Measurements from ENCODE around the gene FBXL4.
"Not testable (repeated sequence)": the region's sequence is repeated elsewhere in the genome, so short reads cannot be mapped to it uniquely, and the experiment has no call there.

Gene FBXL4

GRCh38 chr6:98925831-98926230, 21.9 kb downstream of the FBXL4 start:
- H3K4me1 Mint-ChIP-seq, result peaks cover 14% of the 10 kb centered on the region
- no peaks in the 10 kb centered on the region for H3K9me3 Mint-ChIP-seq
- peak overlapping the region in 1 of 3 experiments; percentile 68 for H3K27ac Mint-ChIP-seq
- H3K36me3 Mint-ChIP-seq (ENCODE audit: low read depth), result peaks cover 37% of the 10 kb centered on the region
- H3K4me3 Mint-ChIP-seq, result no peak overlapping the region
- no peak for TF ChIP-seq CTCF (IDR thresholded peaks at IDR 0.05; ENCODE audit: unreplicated experiment in 3 of 3)
- no peaks in the 10 kb centered on the region for H3K27me3 Mint-ChIP-seq (ENCODE audit: low read depth)

- Mint-ChIP-seq H3K4me3 (peak overlapping the region in 1 of 3 experiments; percentile 25), H3K27me3 (ENCODE audit: low read depth) (no peaks in the 10 kb centered on the region), H3K4me1 (peaks cover 14% of the 10 kb centered on the region), H3K9me3 (no peaks in the 10 kb centered on the region), H3K27ac (peak overlapping the region in 2 of 3 experiments; percentile 49 to 61), H3K36me3 (ENCODE audit: low read depth) (peaks cover 32% of the 10 kb centered on the region)
- no peak for TF ChIP-seq CTCF (IDR thresholded peaks at IDR 0.05; ENCODE audit: unreplicated experiment in 3 of 3)
Measured at GRCh38 chr6:98924647-98925046, 23.1 kb downstream of the FBXL4 start.

- no peak overlapping the region for H3K4me3 Mint-ChIP-seq
- peaks cover 26% of the 10 kb centered on the region for H3K36me3 Mint-ChIP-seq (ENCODE audit: low read depth)
- peak overlapping the region in 1 of 3 experiments; percentile 22 for H3K27ac Mint-ChIP-seq
- no peaks in the 10 kb centered on the region for H3K27me3 Mint-ChIP-seq (ENCODE audit: low read depth)
- peaks cover 3% of the 10 kb centered on the region for H3K9me3 Mint-ChIP-seq
- peaks cover 9% of the 10 kb centered on the region for H3K4me1 Mint-ChIP-seq
- TF ChIP-seq CTCF (IDR thresholded peaks at IDR 0.05; ENCODE audit: unreplicated experiment in 3 of 3), result no peak
Measured at GRCh38 chr6:98920904-98921431, 26.8 kb downstream of the FBXL4 start.

GRCh38 chr6:98910946-98911345, 36.8 kb downstream of the FBXL4 start:
- H3K9me3 Mint-ChIP-seq, result peaks cover 28% of the 10 kb centered on the region
- H3K27me3 Mint-ChIP-seq (ENCODE audit: low read depth); H3K4me3 Mint-ChIP-seq; H3K4me1 Mint-ChIP-seq; H3K27ac Mint-ChIP-seq: not testable (repeated sequence)
- H3K36me3 Mint-ChIP-seq (ENCODE audit: low read depth), result peaks cover 56% of the 10 kb centered on the region

- Mint-ChIP-seq H3K4me3 (no peak overlapping the region), H3K36me3 (ENCODE audit: low read depth) (peaks cover 59% of the 10 kb centered on the region), H3K27me3 (ENCODE audit: low read depth) (no peaks in the 10 kb centered on the region), H3K9me3 (peaks cover 28% of the 10 kb centered on the region), H3K4me1 (no peaks in the 10 kb centered on the region), H3K27ac (no peak overlapping the region)
- TF ChIP-seq CTCF (IDR thresholded peaks at IDR 0.05; ENCODE audit: unreplicated experiment in 3 of 3), result no peak
Measured at GRCh38 chr6:98909236-98909635, 38.5 kb downstream of the FBXL4 start.

GRCh38 chr6:98906342-98906741, 41.4 kb downstream of the FBXL4 start:
- peaks cover 39% of the 10 kb centered on the region for H3K36me3 Mint-ChIP-seq (ENCODE audit: low read depth)
- not testable (repeated sequence) for H3K4me1 Mint-ChIP-seq; H3K27me3 Mint-ChIP-seq (ENCODE audit: low read depth); H3K9me3 Mint-ChIP-seq; H3K4me3 Mint-ChIP-seq; H3K27ac Mint-ChIP-seq

- no peak for TF ChIP-seq CTCF (IDR thresholded peaks at IDR 0.05; ENCODE audit: unreplicated experiment in 3 of 3)
- Mint-ChIP-seq H3K36me3 (ENCODE audit: low read depth) (peaks cover 40% of the 10 kb centered on the region), H3K27me3 (ENCODE audit: low read depth) (no peaks in the 10 kb centered on the region), H3K27ac (no peak overlapping the region), H3K4me1 (peaks cover 2% of the 10 kb centered on the region), H3K9me3 (peaks cover 6% of the 10 kb centered on the region), H3K4me3 (no peak overlapping the region)
Measured at GRCh38 chr6:98905759-98906158, 42.0 kb downstream of the FBXL4 start.
